Measurements from ENCODE around the gene INTS6.

GRCh38 chr13:51449018-51449417 is 3.8 kb downstream of the INTS6 start:
- TF ChIP-seq CTBP1 (IDR thresholded peaks at IDR 0.05; ENCODE audit: borderline replicate concordance) = no peak
- no peak for TF ChIP-seq TARDBP (IDR thresholded peaks at IDR 0.05)
- TF ChIP-seq L3MBTL2 (conservative IDR thresholded peaks at IDR 0.05) = no peak
- no peak for TF ChIP-seq ZNF384 (IDR thresholded peaks at IDR 0.05)
- TF ChIP-seq BHLHE40 (IDR thresholded peaks at IDR 0.05; ENCODE audit: borderline replicate concordance) = no peak
- no peak for TF ChIP-seq SUZ12 (IDR thresholded peaks at IDR 0.05)

All from HEK293T (cell line).